Body of pancreas (tissue), 4 donors: ENCODE results near the gene RET. TPM values are rescaled to one million over a fixed set of nuclear protein-coding genes. Genes with fewer than 3 reads are reported as not detected.

ENCODE experiments used
- ATAC-seq: fragments of 150-250 bp; one replicate; pipeline ENCODE4 v1.9.1; 2016
- DNase-seq, 4 donors: peaks; one replicate each; pipeline ENCODE4 v3.0.0-alpha.2; 2019
- H3K27ac ChIP-seq, 4 donors: fragments of 200-600 bp; sonication (generic); 1 replicate in 3 of 4; 2 replicates in 1 of 4; pipeline versions ENCODE4 v1.5.1 to v1.6.1; 2016 to 2019; ENCODE audit warnings: mild to moderate bottlenecking in 1 of 4, mixed read lengths in 1 of 4, moderate library complexity in 1 of 4
- H3K27me3 ChIP-seq, 2 donors: fragments of 200-600 bp; sonication (generic); one replicate each; pipeline ENCODE4 v1.6.0; 2016; ENCODE audit warnings: mild to moderate bottlenecking in 1 of 2
- H3K36me3 ChIP-seq, 2 donors: fragments of 200-600 bp; sonication (generic); replicated peaks in 1 of 2; 2 replicates each; pipeline ENCODE4 v1.5.1; 2016; ENCODE audit warnings: low read depth in 2 of 2; ENCODE audit not compliant: insufficient read depth in 1 of 2
- H3K4me1 ChIP-seq: fragments of 200-600 bp; sonication (generic); one replicate; pipeline ENCODE4 v1.6.0; 2016
- H3K4me3 ChIP-seq, 2 donors: fragments of 200-600 bp; sonication (generic); 1 replicate in 1 of 2; 2 replicates in 1 of 2; pipeline ENCODE4 v1.5.1; 2016 to 2019
- H3K9me3 ChIP-seq, 3 donors: fragments of 200-600 bp; sonication (generic); 1 replicate in 2 of 3; 2 replicates in 1 of 3; pipeline ENCODE4 v1.5.1; 2016
- CTCF ChIP-seq, 7 experiments: fragments of 450-650 bp in 4 of 7; fragments of 200-600 bp in 3 of 7; sonication (generic) in 3 of 7; IDR thresholded peaks; one replicate each; pipeline ENCODE4 v1.5.1; 2016 to 2019; ENCODE audit warnings: antibody characterized with exemption in 7 of 7
- POLR2A ChIP-seq, 3 donors: fragments of 450-650 bp; IDR thresholded peaks; one replicate each; pipeline ENCODE4 v1.6.1; 2016; ENCODE audit warnings: antibody characterized with exemption in 3 of 3, mild to moderate bottlenecking in 2 of 3
- WGBS, 2 donors: methylation state at CpG; one replicate each; pipeline ENCODE4 v1.1.5; 2017; 5-methylcytosine and 5-hydroxymethylcytosine counted together
- intact Hi-C: fragments of 100-400 bp; cut with DNase I; formaldehyde crosslinking; loops from one replicate; pipeline ENCODE4 v1.15.1; 2023
- total RNA-seq, 2 donors: library from RNA; depleted of rRNA; stranded (reverse); fragments of >200 nt; gene quantifications; one replicate each; pipeline ENCODE4 v1.1.0, GENCODE V29; 2016

Gene RET
- total RNA-seq, 2 donors from 2014 or later: 0.78 to 1.6 TPM

GRCh38 chr10:43074409-43074808, 2.5 kb upstream of the RET start:
- H3K4me1 ChIP-seq: peaks cover 13% of the 10 kb centered on the region
- TF ChIP-seq POLR2A (IDR thresholded peaks at IDR 0.05): no peak
- no peak for TF ChIP-seq CTCF (IDR thresholded peaks at IDR 0.05)
- peaks cover 0 to 6% of the 10 kb centered on the region in 2 donors for H3K27me3 ChIP-seq
- WGBS, 2 donors: 81 to 82% methylated on average over 5 of the region's 5 CpGs
- no peak overlapping the region for H3K4me3 ChIP-seq
- H3K9me3 ChIP-seq: no peaks in the 10 kb centered on the region
- no peak for ATAC-seq
- intact Hi-C loops: no loop called here
- no peak for DNase-seq
- no peaks in the 10 kb centered on the region for H3K36me3 ChIP-seq
- no peak overlapping the region for H3K27ac ChIP-seq

GRCh38 chr10:43074827-43075611, 1.9 kb upstream of the RET start:
- Histone ChIP-seq H3K4me3 (no peak overlapping the region), H3K36me3 (no peaks in the 10 kb centered on the region), H3K4me1 (peaks cover 13% of the 10 kb centered on the region), H3K27ac (no peak overlapping the region), H3K27me3 (peaks cover 0 to 6% of the 10 kb centered on the region in 2 donors), H3K9me3 (no peaks in the 10 kb centered on the region)
- intact Hi-C loops: no loop called here
- no peak for ATAC-seq
- no peak for DNase-seq
- TF ChIP-seq CTCF (IDR thresholded peaks at IDR 0.05) (no peak), POLR2A (IDR thresholded peaks at IDR 0.05) (no peak)
- 89 to 100% methylated on average over 2 to 12 of the region's 12 CpGs for WGBS, 2 donors

GRCh38 chr10:43075612-43076003, 1.3 kb upstream of the RET start:
- ATAC-seq (no peak), DNase-seq (no peak)
- Histone ChIP-seq H3K4me3 (no peak overlapping the region), H3K9me3 (no peaks in the 10 kb centered on the region), H3K36me3 (no peaks in the 10 kb centered on the region), H3K27me3 (peaks cover 0 to 6% of the 10 kb centered on the region in 2 donors), H3K4me1 (peaks cover 13% of the 10 kb centered on the region), H3K27ac (no peak overlapping the region)
- intact Hi-C loops: no loop called here
- peak in 1 of 7 experiments; percentile 6 for TF ChIP-seq CTCF (IDR thresholded peaks at IDR 0.05)
- no peak for TF ChIP-seq POLR2A (IDR thresholded peaks at IDR 0.05)
- 70 to 78% methylated on average over 2 to 5 of the region's 5 CpGs for WGBS, 2 donors

- Histone ChIP-seq H3K9me3 (no peaks in the 10 kb centered on the region), H3K36me3 (no peaks in the 10 kb centered on the region), H3K27ac (no peak overlapping the region), H3K4me3 (peak overlapping the region in 1 of 2 donors; percentile 27), H3K27me3 (peaks cover 0 to 6% of the 10 kb centered on the region in 2 donors), H3K4me1 (peaks cover 13% of the 10 kb centered on the region)
- no peak for ATAC-seq
- TF ChIP-seq POLR2A (IDR thresholded peaks at IDR 0.05) (no peak), CTCF (IDR thresholded peaks at IDR 0.05) (no peak)
- intact Hi-C loops: no loop called here
- WGBS, 2 donors: 2 to 10% methylated on average over 19 to 45 of the region's 45 CpGs
- DNase-seq: no peak
These were observed 476 bp upstream of the RET start for GRCh38 chr10:43076311-43076875.
